SK-N-SH treated with all-trans-retinoic acid at 6 μM for 48 hours (cell line): ENCODE data around the gene PLCB4.

Experiments used
- ATAC-seq: fragments of 200-7000 bp; cut with Tn5 transposase; 3 replicates; pipeline ENCODE4 v1.9.1; 2020; ENCODE audit warnings: mild to moderate bottlenecking, moderate library complexity
- ARNTL ChIP-seq: fragments of 450-650 bp; formaldehyde crosslinking; IDR thresholded peaks from 2 replicates; pipeline ENCODE4 v1.5.0; 2020; ENCODE audit warnings: low read depth, mild to moderate bottlenecking, moderate library complexity, borderline replicate concordance
- BACH2 ChIP-seq: fragments of 250-450 bp; sonication (Bioruptor Pico); IDR thresholded peaks from 2 replicates; pipeline ENCODE4 v1.9.0; 2021; ENCODE audit warnings: mild to moderate bottlenecking, borderline replicate concordance
- ESRRG ChIP-seq: fragments of 250-450 bp; sonication (Bioruptor Pico); IDR thresholded peaks from 2 replicates; pipeline ENCODE4 v1.6.1; 2021; ENCODE audit warnings: mild to moderate bottlenecking
- GLIS3 ChIP-seq: fragments of 250-450 bp; sonication (Bioruptor Pico); IDR thresholded peaks from 2 replicates; pipeline ENCODE4 v1.5.0; 2020; ENCODE audit warnings: mild to moderate bottlenecking, moderate library complexity
- ISL1 ChIP-seq: fragments of 250-450 bp; sonication (Bioruptor Pico); IDR thresholded peaks from 2 replicates; pipeline ENCODE4 v2.1.2; 2022; ENCODE audit warnings: mild to moderate bottlenecking, moderate library complexity
- OSR1 ChIP-seq: fragments of 250-450 bp; sonication (Bioruptor Pico); IDR thresholded peaks from 2 replicates; pipeline ENCODE4 v1.8.0; 2022; ENCODE audit warnings: moderate library complexity, mild to moderate bottlenecking, inconsistent platforms
- PPARA ChIP-seq: fragments of 250-450 bp; sonication (Bioruptor Pico); IDR thresholded peaks from 2 replicates; pipeline ENCODE4 v1.5.0; 2020; ENCODE audit warnings: mild to moderate bottlenecking, borderline replicate concordance
- RARB ChIP-seq: fragments of 250-450 bp; sonication (Bioruptor Pico); IDR thresholded peaks from 2 replicates; pipeline ENCODE4 v1.8.0; 2021; ENCODE audit warnings: mild to moderate bottlenecking, moderate library complexity
- TCF4 ChIP-seq: fragments of 250-450 bp; sonication (Bioruptor Pico); IDR thresholded peaks from 2 replicates; pipeline ENCODE4 v1.8.0; 2021; ENCODE audit warnings: mild to moderate bottlenecking, moderate library complexity, borderline replicate concordance
- TOX ChIP-seq: fragments of 250-450 bp; sonication (Bioruptor Pico); IDR thresholded peaks from 2 replicates; pipeline ENCODE4 v1.8.0; 2021; ENCODE audit warnings: mild to moderate bottlenecking, moderate library complexity, borderline replicate concordance
- ZC3H10 ChIP-seq: fragments of 250-450 bp; sonication (Bioruptor Pico); IDR thresholded peaks from 2 replicates; pipeline ENCODE4 v1.5.1; 2021; ENCODE audit warnings: mild to moderate bottlenecking, moderate library complexity
- ZFP3 ChIP-seq: fragments of 250-450 bp; sonication (Bioruptor Pico); IDR thresholded peaks from 2 replicates; pipeline ENCODE4 v1.5.0; 2020; ENCODE audit warnings: mild to moderate bottlenecking, moderate library complexity
- ZNF565 ChIP-seq: fragments of 450-650 bp; formaldehyde crosslinking; conservative IDR thresholded peaks from 2 replicates; pipeline ENCODE4 v1.5.0; 2020; ENCODE audit warnings: low read depth, mild to moderate bottlenecking, moderate library complexity
- ZNF70 ChIP-seq: fragments of 450-650 bp; formaldehyde crosslinking; IDR thresholded peaks from 2 replicates; pipeline ENCODE4 v1.5.0; 2020; ENCODE audit warnings: mild to moderate bottlenecking, moderate library complexity
- ZNF8 ChIP-seq: fragments of 450-650 bp; formaldehyde crosslinking; IDR thresholded peaks from 2 replicates; pipeline ENCODE4 v1.5.0; 2020; ENCODE audit warnings: mild to moderate bottlenecking, moderate library complexity
- TF ChIP-seq, protein P1 (sequence below): fragments of 250-450 bp; sonication (Bioruptor Pico); IDR thresholded peaks from 2 replicates; pipeline ENCODE4 v1.8.0; 2020; ENCODE audit warnings: mild to moderate bottlenecking, moderate library complexity, borderline replicate concordance
- TF ChIP-seq, protein P2 (sequence below): fragments of 250-450 bp; sonication (Bioruptor Pico); IDR thresholded peaks from 2 replicates; pipeline ENCODE4 v1.8.0; 2021; ENCODE audit warnings: low read depth, mild to moderate bottlenecking, moderate library complexity, borderline replicate concordance
- TF ChIP-seq, protein P3 (sequence below): fragments of 250-450 bp; sonication (Bioruptor Pico); IDR thresholded peaks from 2 replicates; pipeline ENCODE4 v1.5.1; 2021; ENCODE audit warnings: mild to moderate bottlenecking, moderate library complexity
- TF ChIP-seq, protein P4 (sequence below): fragments of 250-450 bp; sonication (Bioruptor Pico); IDR thresholded peaks from 2 replicates; pipeline ENCODE4 v1.5.1; 2020; ENCODE audit warnings: low read depth, mild to moderate bottlenecking, moderate library complexity

PLCB4 gene

DNA sequence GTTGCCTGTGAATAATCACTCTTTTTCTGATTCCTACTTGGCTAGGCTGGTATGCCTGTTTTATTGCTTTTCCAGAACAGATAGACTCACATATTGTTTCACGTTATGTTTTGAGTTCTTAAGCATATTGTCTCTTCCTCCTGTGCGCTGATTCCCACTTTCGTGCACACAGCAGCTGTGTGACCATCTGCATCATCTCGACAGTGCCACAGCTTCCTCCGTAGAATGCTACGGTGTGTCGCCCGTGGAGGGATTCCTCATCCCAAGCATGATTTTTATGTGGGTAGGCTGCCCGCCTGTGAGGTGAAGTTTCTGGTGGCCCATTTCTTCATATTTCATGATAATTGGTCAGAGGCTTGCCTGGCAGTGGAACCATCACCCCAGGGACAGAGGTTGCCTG lies 31.8 kb downstream of the PLCB4 start:
- TF ChIP-seq OSR1 = no peak
- no peak for TF ChIP-seq BACH2
- TF ChIP-seq ZC3H10 (CRISPR knock-in tag) = no peak
- no peak for TF ChIP-seq RARB
- no peak for TF ChIP-seq ZNF70 (CRISPR knock-in tag)
- TF ChIP-seq, protein P1, sequence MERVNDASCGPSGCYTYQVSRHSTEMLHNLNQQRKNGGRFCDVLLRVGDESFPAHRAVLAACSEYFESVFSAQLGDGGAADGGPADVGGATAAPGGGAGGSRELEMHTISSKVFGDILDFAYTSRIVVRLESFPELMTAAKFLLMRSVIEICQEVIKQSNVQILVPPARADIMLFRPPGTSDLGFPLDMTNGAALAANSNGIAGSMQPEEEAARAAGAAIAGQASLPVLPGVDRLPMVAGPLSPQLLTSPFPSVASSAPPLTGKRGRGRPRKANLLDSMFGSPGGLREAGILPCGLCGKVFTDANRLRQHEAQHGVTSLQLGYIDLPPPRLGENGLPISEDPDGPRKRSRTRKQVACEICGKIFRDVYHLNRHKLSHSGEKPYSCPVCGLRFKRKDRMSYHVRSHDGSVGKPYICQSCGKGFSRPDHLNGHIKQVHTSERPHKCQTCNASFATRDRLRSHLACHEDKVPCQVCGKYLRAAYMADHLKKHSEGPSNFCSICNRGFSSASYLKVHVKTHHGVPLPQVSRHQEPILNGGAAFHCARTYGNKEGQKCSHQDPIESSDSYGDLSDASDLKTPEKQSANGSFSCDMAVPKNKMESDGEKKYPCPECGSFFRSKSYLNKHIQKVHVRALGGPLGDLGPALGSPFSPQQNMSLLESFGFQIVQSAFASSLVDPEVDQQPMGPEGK (CRISPR knock-in tag) = no peak
- no peak for TF ChIP-seq TOX
- TF ChIP-seq ARNTL (CRISPR knock-in tag) = no peak
- no peak for TF ChIP-seq TCF4 (CRISPR knock-in tag)
- no peak for TF ChIP-seq PPARA (CRISPR knock-in tag)
- ATAC-seq = no peak

DNA sequence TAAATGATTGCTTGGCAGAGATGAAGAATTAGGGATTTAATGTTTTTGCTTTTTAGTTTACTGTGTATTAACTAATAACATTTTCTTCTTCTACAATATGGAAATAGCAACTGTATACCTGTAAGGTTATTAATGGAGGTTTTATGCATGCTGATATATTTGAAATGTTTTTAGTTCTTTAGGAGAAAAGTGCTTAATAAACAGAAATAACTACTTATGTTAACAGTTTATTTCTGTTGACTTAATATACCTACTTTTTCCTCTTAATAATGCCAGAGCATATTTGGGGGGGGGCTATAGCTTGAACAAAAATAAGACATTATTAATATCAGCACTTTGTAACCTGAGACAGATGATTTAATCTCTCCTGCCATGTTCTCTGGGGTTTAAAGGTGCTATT lies 33.6 kb downstream of the PLCB4 start:
- no peak for TF ChIP-seq ZC3H10 (CRISPR knock-in tag)
- TF ChIP-seq ESRRG (CRISPR knock-in tag) = no peak
- no peak for TF ChIP-seq GLIS3
- TF ChIP-seq, protein P1 (CRISPR knock-in tag) = no peak
- TF ChIP-seq, protein P2, sequence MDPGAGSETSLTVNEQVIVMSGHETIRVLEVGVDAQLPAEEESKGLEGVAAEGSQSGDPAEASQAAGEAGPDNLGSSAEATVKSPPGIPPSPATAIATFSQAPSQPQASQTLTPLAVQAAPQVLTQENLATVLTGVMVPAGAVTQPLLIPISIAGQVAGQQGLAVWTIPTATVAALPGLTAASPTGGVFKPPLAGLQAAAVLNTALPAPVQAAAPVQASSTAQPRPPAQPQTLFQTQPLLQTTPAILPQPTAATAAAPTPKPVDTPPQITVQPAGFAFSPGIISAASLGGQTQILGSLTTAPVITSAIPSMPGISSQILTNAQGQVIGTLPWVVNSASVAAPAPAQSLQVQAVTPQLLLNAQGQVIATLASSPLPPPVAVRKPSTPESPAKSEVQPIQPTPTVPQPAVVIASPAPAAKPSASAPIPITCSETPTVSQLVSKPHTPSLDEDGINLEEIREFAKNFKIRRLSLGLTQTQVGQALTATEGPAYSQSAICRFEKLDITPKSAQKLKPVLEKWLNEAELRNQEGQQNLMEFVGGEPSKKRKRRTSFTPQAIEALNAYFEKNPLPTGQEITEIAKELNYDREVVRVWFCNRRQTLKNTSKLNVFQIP (CRISPR knock-in tag) = no peak
- no peak for TF ChIP-seq ZNF70 (CRISPR knock-in tag)
- ATAC-seq = no peak

DNA sequence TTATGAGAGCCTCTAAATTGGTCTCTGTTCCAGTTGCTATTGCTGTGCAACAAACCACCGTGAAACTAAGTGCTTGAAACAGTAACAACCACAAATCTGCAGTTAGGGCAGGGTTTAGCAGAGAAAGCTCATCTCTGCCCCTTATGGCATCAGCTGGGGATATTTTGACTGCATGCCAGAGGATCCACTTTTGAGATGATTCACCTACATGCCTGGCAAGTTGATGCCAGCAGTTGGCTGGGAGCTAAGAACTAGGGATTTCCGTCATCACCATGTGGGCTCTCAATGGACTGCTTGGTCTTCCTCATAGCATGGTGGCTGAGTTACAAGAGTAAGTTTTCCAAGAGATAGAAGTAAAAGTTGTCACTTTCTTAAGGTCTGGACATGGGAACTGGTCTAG lies 35.1 kb downstream of the PLCB4 start:
- no peak for TF ChIP-seq PPARA (CRISPR knock-in tag)
- 0 out of 2 replicates have a peak, but pooled peaks have one; percentile 41 for TF ChIP-seq ZNF565 (CRISPR knock-in tag)

DNA sequence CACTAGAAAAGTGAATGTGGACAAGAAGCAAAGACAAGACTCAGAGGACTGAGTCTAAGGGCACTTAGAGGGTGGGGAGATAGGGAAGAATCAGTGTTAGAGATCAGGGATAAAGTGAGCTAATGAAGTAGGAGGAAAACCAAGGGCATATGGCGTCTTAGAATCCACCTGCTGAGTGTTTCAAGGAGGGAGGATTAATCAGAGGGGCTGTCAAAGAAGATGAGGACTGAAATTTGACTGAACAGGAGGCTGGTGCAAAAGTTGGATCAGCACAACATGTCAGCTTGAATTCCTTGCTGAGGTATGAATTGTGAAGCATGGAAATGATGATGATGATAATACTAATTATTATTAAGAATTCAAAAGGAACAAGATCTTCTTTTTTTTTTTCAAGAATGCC lies 39.4 kb downstream of the PLCB4 start:
- TF ChIP-seq ZC3H10 (CRISPR knock-in tag) (no peak), PPARA (CRISPR knock-in tag) (no peak), ESRRG (CRISPR knock-in tag) (no peak), ISL1 (no peak), ZNF8 (CRISPR knock-in tag) (no peak), OSR1 (no peak), GLIS3 (no peak), RARB (no peak), ZFP3 (CRISPR knock-in tag) (no peak), TCF4 (CRISPR knock-in tag) (no peak), ZNF565 (CRISPR knock-in tag) (no peak)
- TF ChIP-seq, protein P3, sequence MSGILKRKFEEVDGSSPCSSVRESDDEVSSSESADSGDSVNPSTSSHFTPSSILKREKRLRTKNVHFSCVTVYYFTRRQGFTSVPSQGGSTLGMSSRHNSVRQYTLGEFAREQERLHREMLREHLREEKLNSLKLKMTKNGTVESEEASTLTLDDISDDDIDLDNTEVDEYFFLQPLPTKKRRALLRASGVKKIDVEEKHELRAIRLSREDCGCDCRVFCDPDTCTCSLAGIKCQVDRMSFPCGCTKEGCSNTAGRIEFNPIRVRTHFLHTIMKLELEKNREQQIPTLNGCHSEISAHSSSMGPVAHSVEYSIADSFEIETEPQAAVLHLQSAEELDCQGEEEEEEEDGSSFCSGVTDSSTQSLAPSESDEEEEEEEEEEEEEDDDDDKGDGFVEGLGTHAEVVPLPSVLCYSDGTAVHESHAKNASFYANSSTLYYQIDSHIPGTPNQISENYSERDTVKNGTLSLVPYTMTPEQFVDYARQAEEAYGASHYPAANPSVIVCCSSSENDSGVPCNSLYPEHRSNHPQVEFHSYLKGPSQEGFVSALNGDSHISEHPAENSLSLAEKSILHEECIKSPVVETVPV (CRISPR knock-in tag) = no peak
- TF ChIP-seq, protein P4, sequence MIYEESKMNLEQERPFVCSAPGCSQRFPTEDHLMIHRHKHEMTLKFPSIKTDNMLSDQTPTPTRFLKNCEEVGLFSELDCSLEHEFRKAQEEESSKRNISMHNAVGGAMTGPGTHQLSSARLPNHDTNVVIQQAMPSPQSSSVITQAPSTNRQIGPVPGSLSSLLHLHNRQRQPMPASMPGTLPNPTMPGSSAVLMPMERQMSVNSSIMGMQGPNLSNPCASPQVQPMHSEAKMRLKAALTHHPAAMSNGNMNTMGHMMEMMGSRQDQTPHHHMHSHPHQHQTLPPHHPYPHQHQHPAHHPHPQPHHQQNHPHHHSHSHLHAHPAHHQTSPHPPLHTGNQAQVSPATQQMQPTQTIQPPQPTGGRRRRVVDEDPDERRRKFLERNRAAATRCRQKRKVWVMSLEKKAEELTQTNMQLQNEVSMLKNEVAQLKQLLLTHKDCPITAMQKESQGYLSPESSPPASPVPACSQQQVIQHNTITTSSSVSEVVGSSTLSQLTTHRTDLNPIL (CRISPR knock-in tag) = no peak
- TF ChIP-seq, protein P2 (CRISPR knock-in tag) = no peak
- ATAC-seq = no peak

More for the DNA sequence above, 35.1 kb downstream of the PLCB4 start:
- peak; percentile 25; the same call in 2 of the 3 replicates for ATAC-seq
